ENCODE data around the gene OR2A5. TPM values are rescaled to one million over a fixed set of nuclear protein-coding genes. Genes with fewer than 3 reads are reported as not detected.
"Not testable (repeated sequence)": the region's sequence is repeated elsewhere in the genome, so short reads cannot be mapped to it uniquely, and the experiment has no call there.

OR2A5 gene
- total RNA-seq: not detected

- no peak within 1 kb of the TSS for H3K4me3 Mint-ChIP-seq
- no peak for ATAC-seq
- DNase-seq: no peak
- POLR2A ChIA-PET: no interaction called here
- no peaks in the 10 kb centered on the region for H3K9me3 Mint-ChIP-seq (ENCODE audit: insufficient read depth)
- peaks cover 2% of the 10 kb centered on the region for H3K27me3 Mint-ChIP-seq (ENCODE audit: low read depth)
- CTCF ChIA-PET: no interaction called here
- H3K4me1 Mint-ChIP-seq (ENCODE audit: low read depth): no peaks in the 10 kb centered on the region
- H3K27ac Mint-ChIP-seq: no peak within 1 kb of the TSS
- no peaks in the 10 kb centered on the region for H3K36me3 Mint-ChIP-seq (ENCODE audit: low read depth)
Observed at GRCh38 chr7:144048648-144049047, at the start of gene OR2A5. Gene OR2A5 (plus strand): TSS chr7:144048948. CDS start chr7:144050402, 1,454 bp downstream.

- ATAC-seq (no peak), DNase-seq (no peak)
- H3K27ac Mint-ChIP-seq: no peak within 1 kb of the TSS
- H3K4me1 Mint-ChIP-seq (ENCODE audit: low read depth): no peaks in the 10 kb centered on the region
- ChIA-PET CTCF (no interaction called here), POLR2A (no interaction called here)
- no peak within 1 kb of the TSS for H3K4me3 Mint-ChIP-seq
- H3K36me3 Mint-ChIP-seq (ENCODE audit: low read depth): no peaks in the 10 kb centered on the region
- no peaks in the 10 kb centered on the region for H3K27me3 Mint-ChIP-seq (ENCODE audit: low read depth)
- H3K9me3 Mint-ChIP-seq (ENCODE audit: insufficient read depth): no peaks in the 10 kb centered on the region
Observed at GRCh38 chr7:144000020-144000419, 48.7 kb upstream of the OR2A5 start, which contains the start of gene OR6B1. Gene OR6B1 (plus strand): TSS chr7:144000320. CDS start chr7:144003997, 3,677 bp downstream.

GRCh38 chr7:144001543-144001942 is 47.2 kb upstream of the OR2A5 start:
- Mint-ChIP-seq H3K27me3 (ENCODE audit: low read depth) (no peaks in the 10 kb centered on the region), H3K9me3 (ENCODE audit: insufficient read depth) (no peaks in the 10 kb centered on the region), H3K36me3 (ENCODE audit: low read depth) (no peaks in the 10 kb centered on the region), H3K27ac (no peak overlapping the region), H3K4me1 (ENCODE audit: low read depth) (no peaks in the 10 kb centered on the region), H3K4me3 (no peak overlapping the region)
- ATAC-seq (no peak), DNase-seq (no peak)
- POLR2A ChIA-PET: no interaction called here
- CTCF ChIA-PET: no interaction called here

GRCh38 chr7:144004703-144005102 is 44.0 kb upstream of the OR2A5 start:
- ChIA-PET CTCF (interaction anchor here (1.0 kb wide), 1 partner anchor 123 kb away, joined by 3 read pairs; no protein-coding TSS in a partner anchor), POLR2A (no interaction called here)
- H3K27ac Mint-ChIP-seq: no peak overlapping the region
- no peak for ATAC-seq
- H3K9me3 Mint-ChIP-seq (ENCODE audit: insufficient read depth): peaks cover 7% of the 10 kb centered on the region
- H3K36me3 Mint-ChIP-seq (ENCODE audit: low read depth): no peaks in the 10 kb centered on the region
- H3K4me1 Mint-ChIP-seq (ENCODE audit: low read depth): no peaks in the 10 kb centered on the region
- no peaks in the 10 kb centered on the region for H3K27me3 Mint-ChIP-seq (ENCODE audit: low read depth)
- H3K4me3 Mint-ChIP-seq: no peak overlapping the region
- no peak for DNase-seq

GRCh38 chr7:144006029-144006691 is 42.6 kb upstream of the OR2A5 start:
- no peak for ATAC-seq
- POLR2A ChIA-PET: no interaction called here
- Mint-ChIP-seq H3K9me3 (ENCODE audit: insufficient read depth) (peaks cover 7% of the 10 kb centered on the region), H3K36me3 (ENCODE audit: low read depth) (no peaks in the 10 kb centered on the region), H3K4me1 (ENCODE audit: low read depth) (no peaks in the 10 kb centered on the region), H3K4me3 (no peak overlapping the region), H3K27me3 (ENCODE audit: low read depth) (no peaks in the 10 kb centered on the region), H3K27ac (no peak overlapping the region)
- no peak for DNase-seq
- CTCF ChIA-PET: interaction anchor here (1.1 kb wide), 1 partner anchor 57 kb away, joined by 3 read pairs; no protein-coding TSS in a partner anchor

- DNase-seq (no peak), ATAC-seq (no peak)
- Mint-ChIP-seq H3K27ac (no peak overlapping the region), H3K27me3 (ENCODE audit: low read depth) (no peaks in the 10 kb centered on the region), H3K9me3 (ENCODE audit: insufficient read depth) (peaks cover 7% of the 10 kb centered on the region), H3K4me1 (ENCODE audit: low read depth) (no peaks in the 10 kb centered on the region), H3K36me3 (ENCODE audit: low read depth) (no peaks in the 10 kb centered on the region), H3K4me3 (no peak overlapping the region)
- CTCF ChIA-PET: no interaction called here
- POLR2A ChIA-PET: no interaction called here
Observed at GRCh38 chr7:144006692-144007042, 42.1 kb upstream of the OR2A5 start.

- Mint-ChIP-seq H3K27ac (no peak overlapping the region), H3K27me3 (ENCODE audit: low read depth) (peaks cover 2% of the 10 kb centered on the region), H3K9me3 (ENCODE audit: insufficient read depth) (peaks cover 7% of the 10 kb centered on the region), H3K4me1 (ENCODE audit: low read depth) (no peaks in the 10 kb centered on the region), H3K4me3 (no peak overlapping the region), H3K36me3 (ENCODE audit: low read depth) (no peaks in the 10 kb centered on the region)
- ChIA-PET POLR2A (no interaction called here), CTCF (no interaction called here)
- ATAC-seq (no peak), DNase-seq (no peak)
Observed at GRCh38 chr7:144009361-144009760, 39.4 kb upstream of the OR2A5 start.

GRCh38 chr7:144010061-144010460 is 38.7 kb upstream of the OR2A5 start:
- H3K36me3 Mint-ChIP-seq (ENCODE audit: low read depth); CTCF ChIA-PET; H3K27me3 Mint-ChIP-seq (ENCODE audit: low read depth); H3K27ac Mint-ChIP-seq; H3K4me3 Mint-ChIP-seq; ATAC-seq; H3K9me3 Mint-ChIP-seq (ENCODE audit: insufficient read depth); POLR2A ChIA-PET; H3K4me1 Mint-ChIP-seq (ENCODE audit: low read depth); DNase-seq: not testable (repeated sequence)

- H3K36me3 Mint-ChIP-seq (ENCODE audit: low read depth); H3K27me3 Mint-ChIP-seq (ENCODE audit: low read depth); DNase-seq; ATAC-seq; H3K4me1 Mint-ChIP-seq (ENCODE audit: low read depth); H3K27ac Mint-ChIP-seq; POLR2A ChIA-PET; H3K4me3 Mint-ChIP-seq; H3K9me3 Mint-ChIP-seq (ENCODE audit: insufficient read depth): not testable (repeated sequence)
- CTCF ChIA-PET: interaction anchor here (1.4 kb wide), 1 partner anchor 274 kb away, joined by 4 read pairs; no protein-coding TSS in a partner anchor
Observed at GRCh38 chr7:144010821-144011220, 37.9 kb upstream of the OR2A5 start.

- ChIA-PET CTCF (interaction anchor here (1.4 kb wide), 1 partner anchor 275 kb away, joined by 4 read pairs; no protein-coding TSS in a partner anchor), POLR2A (no interaction called here)
- H3K36me3 Mint-ChIP-seq (ENCODE audit: low read depth): no peaks in the 10 kb centered on the region
- H3K27ac Mint-ChIP-seq: no peak overlapping the region
- no peak overlapping the region for H3K4me3 Mint-ChIP-seq
- H3K9me3 Mint-ChIP-seq (ENCODE audit: insufficient read depth): peaks cover 7% of the 10 kb centered on the region
- H3K27me3 Mint-ChIP-seq (ENCODE audit: low read depth): peaks cover 3% of the 10 kb centered on the region
- no peak for DNase-seq
- H3K4me1 Mint-ChIP-seq (ENCODE audit: low read depth): no peaks in the 10 kb centered on the region
- ATAC-seq: no peak
Observed at GRCh38 chr7:144011458-144012230, 37.1 kb upstream of the OR2A5 start.

- Mint-ChIP-seq H3K4me3 (no peak overlapping the region), H3K27me3 (ENCODE audit: low read depth) (peaks cover 7% of the 10 kb centered on the region), H3K9me3 (ENCODE audit: insufficient read depth) (no peaks in the 10 kb centered on the region), H3K4me1 (ENCODE audit: low read depth) (no peaks in the 10 kb centered on the region), H3K27ac (no peak overlapping the region), H3K36me3 (ENCODE audit: low read depth) (no peaks in the 10 kb centered on the region)
- DNase-seq: no peak
- ATAC-seq: no peak
- ChIA-PET POLR2A (no interaction called here), CTCF (no interaction called here)
Observed at GRCh38 chr7:144018065-144018464, 30.7 kb upstream of the OR2A5 start.

- DNase-seq (no peak), ATAC-seq (no peak)
- Mint-ChIP-seq H3K4me1 (ENCODE audit: low read depth) (no peaks in the 10 kb centered on the region), H3K9me3 (ENCODE audit: insufficient read depth) (no peaks in the 10 kb centered on the region), H3K4me3 (no peak overlapping the region), H3K27ac (no peak overlapping the region), H3K36me3 (ENCODE audit: low read depth) (no peaks in the 10 kb centered on the region), H3K27me3 (ENCODE audit: low read depth) (peaks cover 4% of the 10 kb centered on the region)
- ChIA-PET POLR2A (no interaction called here), CTCF (no interaction called here)
Observed at GRCh38 chr7:144019457-144019856, 29.3 kb upstream of the OR2A5 start.

Data from activated CD8-positive, alpha-beta T cell treated with anti-CD3 and anti-CD28 coated beads, Interleukin-2, amount 10 ng/mL, durations not matched to agents 7 days and 5 days (primary cell).